Liver (tissue), 3 donors: ENCODE results near the gene MMD.

Source experiments
- CTCF ChIP-seq: fragments of 150-350 bp; IDR thresholded peaks from 2 replicates; pipeline ENCODE4 v1.5.1; 2017; ENCODE audit warnings: improper control_type of control experiment, low read depth, low read length; ENCODE audit not compliant: missing input control
- EGR1 ChIP-seq, 2 donors: IDR thresholded peaks; 2 replicates each; pipeline ENCODE4 v1.6.1; 2016 to 2018; ENCODE audit warnings: antibody characterized with exemption in 2 of 2, low read depth in 2 of 2
- FOXA1 ChIP-seq: IDR thresholded peaks from 2 replicates; pipeline ENCODE4 v1.6.1; 2016; ENCODE audit warnings: antibody characterized with exemption
- GABPA ChIP-seq, 2 donors: IDR thresholded peaks in 1 of 2; conservative IDR thresholded peaks in 1 of 2; 2 replicates each; pipeline ENCODE4 v1.6.1; 2016; ENCODE audit warnings: antibody characterized with exemption in 2 of 2, mild to moderate bottlenecking in 1 of 2, moderate library complexity in 1 of 2
- HNF4G ChIP-seq: IDR thresholded peaks from 2 replicates; pipeline ENCODE4 v1.6.1; 2016; ENCODE audit warnings: antibody characterized with exemption
- JUND ChIP-seq, 2 donors: IDR thresholded peaks; 2 replicates each; pipeline ENCODE4 v1.6.1; 2016; ENCODE audit warnings: antibody characterized with exemption in 2 of 2
- MAX ChIP-seq: IDR thresholded peaks from 2 replicates; pipeline ENCODE4 v1.6.1; 2016; ENCODE audit warnings: antibody characterized with exemption
- RAD21 ChIP-seq, 2 donors: IDR thresholded peaks; 2 replicates each; pipeline ENCODE4 v1.6.1; 2016; ENCODE audit warnings: antibody characterized with exemption in 2 of 2, mild to moderate bottlenecking in 2 of 2
- RXRA ChIP-seq, 2 donors: IDR thresholded peaks; 2 replicates each; pipeline ENCODE4 v1.6.1; 2017 to 2018; ENCODE audit warnings: antibody characterized with exemption in 2 of 2, mild to moderate bottlenecking in 1 of 2
- SP1 ChIP-seq: IDR thresholded peaks from 2 replicates; pipeline ENCODE4 v1.6.1; 2018; ENCODE audit warnings: antibody characterized with exemption, mild to moderate bottlenecking
- TAF1 ChIP-seq: conservative IDR thresholded peaks from 2 replicates; pipeline ENCODE4 v1.6.1; 2016; ENCODE audit warnings: antibody characterized with exemption, mild to moderate bottlenecking
- YY1 ChIP-seq: IDR thresholded peaks from 2 replicates; pipeline ENCODE4 v1.6.1; 2016; ENCODE audit warnings: antibody characterized with exemption, mild to moderate bottlenecking
- TF ChIP-seq, protein P1 (sequence below): IDR thresholded peaks from 2 replicates; pipeline ENCODE4 v1.6.1; 2016; ENCODE audit warnings: antibody characterized with exemption, mild to moderate bottlenecking
- TF ChIP-seq, protein P2 (sequence below): IDR thresholded peaks from 2 replicates; pipeline ENCODE4 v1.6.1; 2016; ENCODE audit warnings: antibody characterized with exemption
- donor health status: healthy.
- donor health status: healthy.

DNA sequence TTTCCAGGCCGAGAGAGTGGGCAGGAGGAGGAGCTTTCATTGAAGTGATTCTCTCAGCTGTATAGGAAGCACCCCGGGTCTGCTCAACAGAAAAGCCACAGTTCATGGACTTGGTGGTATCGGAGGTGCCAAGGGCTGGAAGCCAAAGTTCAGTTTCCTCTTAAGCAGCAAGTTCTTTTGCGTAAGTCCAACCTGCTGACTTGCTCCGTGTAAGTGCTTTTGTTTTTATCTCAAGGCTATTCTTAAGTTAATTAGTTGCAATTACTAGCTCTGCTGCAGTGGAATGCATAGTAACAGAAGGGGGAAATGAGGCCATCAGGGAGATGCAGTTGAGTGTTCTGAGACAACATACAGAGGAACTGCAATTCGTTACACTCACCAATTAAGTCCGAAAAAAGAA is 45.0 kb upstream of the MMD start:
- TF ChIP-seq YY1 (no peak), CTCF (no peak), FOXA1 (no peak), MAX (no peak), RAD21 (IDR thresholded peaks at IDR 0.05) (no peak), EGR1 (IDR thresholded peaks at IDR 0.05; ENCODE audit: low read depth in 2 of 2) (no peak), SP1 (no peak), TAF1 (no peak), JUND (IDR thresholded peaks at IDR 0.05) (no peak), GABPA (IDR thresholded peaks at IDR 0.05 in 1 of 2, conservative IDR thresholded peaks at IDR 0.05 in 1 of 2) (no peak), HNF4G (no peak), RXRA (IDR thresholded peaks at IDR 0.05) (no peak)
- TF ChIP-seq, protein P1, sequence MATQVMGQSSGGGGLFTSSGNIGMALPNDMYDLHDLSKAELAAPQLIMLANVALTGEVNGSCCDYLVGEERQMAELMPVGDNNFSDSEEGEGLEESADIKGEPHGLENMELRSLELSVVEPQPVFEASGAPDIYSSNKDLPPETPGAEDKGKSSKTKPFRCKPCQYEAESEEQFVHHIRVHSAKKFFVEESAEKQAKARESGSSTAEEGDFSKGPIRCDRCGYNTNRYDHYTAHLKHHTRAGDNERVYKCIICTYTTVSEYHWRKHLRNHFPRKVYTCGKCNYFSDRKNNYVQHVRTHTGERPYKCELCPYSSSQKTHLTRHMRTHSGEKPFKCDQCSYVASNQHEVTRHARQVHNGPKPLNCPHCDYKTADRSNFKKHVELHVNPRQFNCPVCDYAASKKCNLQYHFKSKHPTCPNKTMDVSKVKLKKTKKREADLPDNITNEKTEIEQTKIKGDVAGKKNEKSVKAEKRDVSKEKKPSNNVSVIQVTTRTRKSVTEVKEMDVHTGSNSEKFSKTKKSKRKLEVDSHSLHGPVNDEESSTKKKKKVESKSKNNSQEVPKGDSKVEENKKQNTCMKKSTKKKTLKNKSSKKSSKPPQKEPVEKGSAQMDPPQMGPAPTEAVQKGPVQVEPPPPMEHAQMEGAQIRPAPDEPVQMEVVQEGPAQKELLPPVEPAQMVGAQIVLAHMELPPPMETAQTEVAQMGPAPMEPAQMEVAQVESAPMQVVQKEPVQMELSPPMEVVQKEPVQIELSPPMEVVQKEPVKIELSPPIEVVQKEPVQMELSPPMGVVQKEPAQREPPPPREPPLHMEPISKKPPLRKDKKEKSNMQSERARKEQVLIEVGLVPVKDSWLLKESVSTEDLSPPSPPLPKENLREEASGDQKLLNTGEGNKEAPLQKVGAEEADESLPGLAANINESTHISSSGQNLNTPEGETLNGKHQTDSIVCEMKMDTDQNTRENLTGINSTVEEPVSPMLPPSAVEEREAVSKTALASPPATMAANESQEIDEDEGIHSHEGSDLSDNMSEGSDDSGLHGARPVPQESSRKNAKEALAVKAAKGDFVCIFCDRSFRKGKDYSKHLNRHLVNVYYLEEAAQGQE = no peak
- TF ChIP-seq, protein P2, sequence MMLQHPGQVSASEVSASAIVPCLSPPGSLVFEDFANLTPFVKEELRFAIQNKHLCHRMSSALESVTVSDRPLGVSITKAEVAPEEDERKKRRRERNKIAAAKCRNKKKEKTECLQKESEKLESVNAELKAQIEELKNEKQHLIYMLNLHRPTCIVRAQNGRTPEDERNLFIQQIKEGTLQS = no peak
